Hepatocyte (in vitro differentiated cells): ENCODE results near the gene ADAMTS2.

ENCODE experiments used
- EZH2phosphoT487 ChIP-seq: fragments of 200-600 bp; sonication (generic); IDR thresholded peaks from one replicate; pipeline ENCODE4 v1.6.1; 2018; ENCODE audit warnings: antibody characterized with exemption, mild to moderate bottlenecking, low read depth, moderate library complexity; ENCODE audit not compliant: unreplicated experiment, severe bottlenecking
- TF ChIP-seq, protein P1 (sequence below): fragments of 200-600 bp; sonication (generic); IDR thresholded peaks from 2 replicates; pipeline ENCODE4 v1.5.1; 2016; ENCODE audit warnings: antibody characterized with exemption, mild to moderate bottlenecking; ENCODE audit not compliant: poor library complexity

DNA sequence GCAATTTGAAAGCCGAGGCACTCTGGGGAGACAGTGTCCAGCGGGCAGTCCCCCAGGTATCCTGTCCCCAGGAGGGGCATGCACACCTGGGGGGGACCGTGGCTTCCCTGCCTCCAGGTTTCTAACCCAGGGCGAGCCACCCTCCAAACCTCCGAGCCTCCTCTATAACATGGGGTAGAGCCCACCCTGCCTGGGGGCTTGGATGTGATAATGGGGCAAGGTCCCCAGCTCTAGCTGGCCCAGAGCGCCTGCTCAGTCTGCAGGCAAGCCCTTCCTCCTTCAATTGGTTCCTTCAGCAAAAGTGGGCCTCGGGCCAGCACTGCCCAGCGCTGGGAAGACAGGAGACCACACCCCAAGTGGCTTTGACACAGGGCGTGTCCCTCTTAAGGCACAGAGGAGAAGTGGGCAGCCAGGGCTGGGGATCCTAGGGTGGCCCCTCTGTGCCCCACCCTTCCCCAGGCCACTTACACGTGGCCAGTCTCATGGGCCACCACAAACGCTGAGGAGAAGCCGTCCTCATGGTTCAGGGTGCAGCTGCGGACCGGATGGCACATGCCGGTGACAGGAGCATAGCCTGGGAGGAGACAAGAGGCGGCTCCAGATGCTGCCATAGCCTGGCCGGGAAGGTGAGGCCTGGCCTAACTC, 190.8 kb downstream of the ADAMTS2 start:
- TF ChIP-seq, protein P1, sequence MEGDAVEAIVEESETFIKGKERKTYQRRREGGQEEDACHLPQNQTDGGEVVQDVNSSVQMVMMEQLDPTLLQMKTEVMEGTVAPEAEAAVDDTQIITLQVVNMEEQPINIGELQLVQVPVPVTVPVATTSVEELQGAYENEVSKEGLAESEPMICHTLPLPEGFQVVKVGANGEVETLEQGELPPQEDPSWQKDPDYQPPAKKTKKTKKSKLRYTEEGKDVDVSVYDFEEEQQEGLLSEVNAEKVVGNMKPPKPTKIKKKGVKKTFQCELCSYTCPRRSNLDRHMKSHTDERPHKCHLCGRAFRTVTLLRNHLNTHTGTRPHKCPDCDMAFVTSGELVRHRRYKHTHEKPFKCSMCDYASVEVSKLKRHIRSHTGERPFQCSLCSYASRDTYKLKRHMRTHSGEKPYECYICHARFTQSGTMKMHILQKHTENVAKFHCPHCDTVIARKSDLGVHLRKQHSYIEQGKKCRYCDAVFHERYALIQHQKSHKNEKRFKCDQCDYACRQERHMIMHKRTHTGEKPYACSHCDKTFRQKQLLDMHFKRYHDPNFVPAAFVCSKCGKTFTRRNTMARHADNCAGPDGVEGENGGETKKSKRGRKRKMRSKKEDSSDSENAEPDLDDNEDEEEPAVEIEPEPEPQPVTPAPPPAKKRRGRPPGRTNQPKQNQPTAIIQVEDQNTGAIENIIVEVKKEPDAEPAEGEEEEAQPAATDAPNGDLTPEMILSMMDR = no peak
- TF ChIP-seq EZH2phosphoT487 = no peak
